ENCODE data around the gene RCC2.

GRCh38 chr1:17360272-17360956 lies 79.1 kb downstream of the RCC2 start:
- TF ChIP-seq NFIC (IDR thresholded peaks at IDR 0.05), result no peak
- TF ChIP-seq, protein P1, sequence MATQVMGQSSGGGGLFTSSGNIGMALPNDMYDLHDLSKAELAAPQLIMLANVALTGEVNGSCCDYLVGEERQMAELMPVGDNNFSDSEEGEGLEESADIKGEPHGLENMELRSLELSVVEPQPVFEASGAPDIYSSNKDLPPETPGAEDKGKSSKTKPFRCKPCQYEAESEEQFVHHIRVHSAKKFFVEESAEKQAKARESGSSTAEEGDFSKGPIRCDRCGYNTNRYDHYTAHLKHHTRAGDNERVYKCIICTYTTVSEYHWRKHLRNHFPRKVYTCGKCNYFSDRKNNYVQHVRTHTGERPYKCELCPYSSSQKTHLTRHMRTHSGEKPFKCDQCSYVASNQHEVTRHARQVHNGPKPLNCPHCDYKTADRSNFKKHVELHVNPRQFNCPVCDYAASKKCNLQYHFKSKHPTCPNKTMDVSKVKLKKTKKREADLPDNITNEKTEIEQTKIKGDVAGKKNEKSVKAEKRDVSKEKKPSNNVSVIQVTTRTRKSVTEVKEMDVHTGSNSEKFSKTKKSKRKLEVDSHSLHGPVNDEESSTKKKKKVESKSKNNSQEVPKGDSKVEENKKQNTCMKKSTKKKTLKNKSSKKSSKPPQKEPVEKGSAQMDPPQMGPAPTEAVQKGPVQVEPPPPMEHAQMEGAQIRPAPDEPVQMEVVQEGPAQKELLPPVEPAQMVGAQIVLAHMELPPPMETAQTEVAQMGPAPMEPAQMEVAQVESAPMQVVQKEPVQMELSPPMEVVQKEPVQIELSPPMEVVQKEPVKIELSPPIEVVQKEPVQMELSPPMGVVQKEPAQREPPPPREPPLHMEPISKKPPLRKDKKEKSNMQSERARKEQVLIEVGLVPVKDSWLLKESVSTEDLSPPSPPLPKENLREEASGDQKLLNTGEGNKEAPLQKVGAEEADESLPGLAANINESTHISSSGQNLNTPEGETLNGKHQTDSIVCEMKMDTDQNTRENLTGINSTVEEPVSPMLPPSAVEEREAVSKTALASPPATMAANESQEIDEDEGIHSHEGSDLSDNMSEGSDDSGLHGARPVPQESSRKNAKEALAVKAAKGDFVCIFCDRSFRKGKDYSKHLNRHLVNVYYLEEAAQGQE (IDR thresholded peaks at IDR 0.05; ENCODE audit: low read depth), result no peak
- no peak for TF ChIP-seq FOXM1 (IDR thresholded peaks at IDR 0.05; ENCODE audit: borderline replicate concordance, low read depth)
- no peak for TF ChIP-seq CEBPB (IDR thresholded peaks at IDR 0.05)
- no peak for TF ChIP-seq TAF1 (IDR thresholded peaks at IDR 0.05; ENCODE audit: low read depth)
- TF ChIP-seq EP300 (IDR thresholded peaks at IDR 0.05; ENCODE audit: borderline replicate concordance), result no peak
- TF ChIP-seq TEAD4 (IDR thresholded peaks at IDR 0.05), result no peak
- no peak for TF ChIP-seq USF1 (IDR thresholded peaks at IDR 0.05)
- no peak for TF ChIP-seq YY1 (IDR thresholded peaks at IDR 0.05; ENCODE audit: low read depth)
- TF ChIP-seq, protein P2, sequence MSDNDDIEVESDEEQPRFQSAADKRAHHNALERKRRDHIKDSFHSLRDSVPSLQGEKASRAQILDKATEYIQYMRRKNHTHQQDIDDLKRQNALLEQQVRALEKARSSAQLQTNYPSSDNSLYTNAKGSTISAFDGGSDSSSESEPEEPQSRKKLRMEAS (IDR thresholded peaks at IDR 0.05), result no peak
- TF ChIP-seq TCF12 (IDR thresholded peaks at IDR 0.05; ENCODE audit: low read depth), result no peak
- TF ChIP-seq ZBTB7A (IDR thresholded peaks at IDR 0.05; ENCODE audit: low read depth), result no peak

Measured in Ishikawa (cell line).